Fibroblast of lung (primary cell): Measurements from ENCODE around the gene MYLK. TPM values are rescaled to one million over a fixed set of nuclear protein-coding genes. Genes with fewer than 3 reads are reported as not detected.

Experiments
- DNase-seq, 2 donors: peaks; one replicate each; pipeline versions ENCODE4 v3.0.0 to v3.0.0-alpha.2; 2010; ENCODE audit warnings: low read depth in 2 of 2
- H2AFZ ChIP-seq: 2 replicates; pipeline ENCODE4 v1.5.1; 2012; ENCODE audit warnings: low read length, control low read depth, inconsistent platforms
- H3K27ac ChIP-seq: 2 replicates; pipeline ENCODE4 v1.5.1; 2011; ENCODE audit warnings: low read length, control low read depth; ENCODE audit not compliant: insufficient read depth
- H3K27me3 ChIP-seq: 2 replicates; pipeline ENCODE4 v1.5.1; 2011; ENCODE audit warnings: mild to moderate bottlenecking, low read length; ENCODE audit not compliant: control insufficient read depth, insufficient read depth
- H3K36me3 ChIP-seq: 2 replicates; pipeline ENCODE4 v1.5.1; 2011; ENCODE audit warnings: low read length; ENCODE audit not compliant: control insufficient read depth, insufficient read depth
- H3K4me1 ChIP-seq: 2 replicates; pipeline ENCODE4 v1.5.1; 2011; ENCODE audit warnings: low read length; ENCODE audit not compliant: control insufficient read depth, insufficient read depth; ENCODE audit errors: extremely low read depth
- H3K4me2 ChIP-seq: 2 replicates; pipeline ENCODE4 v1.5.1; 2011; ENCODE audit warnings: low read length, control low read depth; ENCODE audit not compliant: insufficient read depth; ENCODE audit errors: extremely low read depth
- H3K4me3 ChIP-seq, 4 experiments: fragments of 200-600 bp in 1 of 4; sonication (generic) in 1 of 4; replicated peaks in 1 of 4; 2 replicates each; pipeline ENCODE4 v1.5.1; 2011 to 2016; ENCODE audit warnings: low read length in 4 of 4, low read depth in 3 of 4, mild to moderate bottlenecking in 3 of 4, control low read depth in 2 of 4, inconsistent platforms in 1 of 4, mixed read lengths in 1 of 4; ENCODE audit not compliant: insufficient read depth in 1 of 4; ENCODE audit errors: control extremely low read depth in 1 of 4
- H3K79me2 ChIP-seq: 2 replicates; pipeline ENCODE4 v1.5.1; 2012; ENCODE audit warnings: mild to moderate bottlenecking, low read length, inconsistent platforms; ENCODE audit not compliant: control insufficient read depth, insufficient read depth
- H3K9ac ChIP-seq: 2 replicates; pipeline ENCODE4 v1.5.1; 2011; ENCODE audit warnings: mild to moderate bottlenecking, low read length, control low read depth; ENCODE audit not compliant: insufficient read depth
- H3K9me3 ChIP-seq: 2 replicates; pipeline ENCODE4 v1.5.1; 2012; ENCODE audit warnings: low read depth, low read length; ENCODE audit not compliant: control insufficient read depth, insufficient read depth
- H4K20me1 ChIP-seq: 2 replicates; pipeline ENCODE4 v1.5.1; 2011; ENCODE audit warnings: low read length; ENCODE audit not compliant: control insufficient read depth, insufficient read depth; ENCODE audit errors: extremely low read depth
- EZH2 ChIP-seq: IDR thresholded peaks from 2 replicates; pipeline ENCODE4 v1.5.1; 2012; ENCODE audit warnings: low read length, control low read depth, mild to moderate bottlenecking; ENCODE audit errors: missing control alignments
- polyA plus RNA-seq, 2 donors: library from polyadenylated mRNA; depleted of rRNA in 1 of 2; stranded (reverse) in 1 of 2; unstranded in 1 of 2; fragments of >200 nt; gene quantifications; 2 replicates each; pipeline ENCODE4 v1.2.1, GENCODE V29; 2011 to 2012; ENCODE audit warnings: missing spikeins in 1 of 2
- total RNA-seq: library from RNA; depleted of rRNA; stranded (reverse); fragments of >200 nt; gene quantifications from 2 replicates; pipeline ENCODE4 v1.2.1, GENCODE V29; 2014
- TF ChIP-seq, protein P1 (sequence below), 2 donors: IDR thresholded peaks in 1 of 2; conservative IDR thresholded peaks in 1 of 2; 1 replicate in 1 of 2; 2 replicates in 1 of 2; pipeline ENCODE4 v1.5.1; 2011 to 2012; ENCODE audit warnings: low read length in 2 of 2, control low read depth in 1 of 2, inconsistent platforms in 1 of 2, low read depth in 1 of 2, mild to moderate bottlenecking in 1 of 2

MYLK gene
- total and polyA plus RNA-seq, 2 donors (not counting 1 experiment from before 2014, with no cell fraction given) = 918 to 941 TPM

DNA sequence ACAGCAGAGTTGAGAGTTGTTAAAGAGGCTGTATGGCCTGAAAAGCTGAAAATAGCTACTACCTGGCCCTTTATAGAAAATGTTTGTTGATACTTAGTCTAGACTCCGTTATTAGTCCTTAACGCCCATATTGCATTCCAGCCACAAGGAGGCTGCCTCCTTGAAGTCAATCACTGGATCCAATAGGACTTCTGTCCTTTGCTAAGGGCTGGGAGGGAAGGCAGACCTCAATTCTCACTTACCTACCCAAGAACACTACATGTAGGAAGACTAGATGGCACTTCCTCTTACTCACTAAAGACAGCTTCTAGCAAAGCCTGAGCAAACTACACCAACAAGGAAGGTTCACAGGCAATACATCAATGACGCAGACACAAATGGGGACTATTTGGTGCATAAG, 159.8 kb downstream of the MYLK start:
- no peak overlapping the region for H3K9ac ChIP-seq
- DNase-seq = peak; percentile 49 to 56
- no peaks in the 10 kb centered on the region for H3K9me3 ChIP-seq
- H3K4me1 ChIP-seq = peaks cover 32% of the 10 kb centered on the region
- no peak overlapping the region for H3K4me2 ChIP-seq
- H3K79me2 ChIP-seq = no peaks in the 10 kb centered on the region
- no peak overlapping the region for H2AFZ ChIP-seq
- no peaks in the 10 kb centered on the region for H3K27me3 ChIP-seq
- H3K4me3 ChIP-seq = no peak overlapping the region
- no peaks in the 10 kb centered on the region for H4K20me1 ChIP-seq
- H3K27ac ChIP-seq = no peak overlapping the region
- TF ChIP-seq EZH2 = no peak
- TF ChIP-seq, protein P1, sequence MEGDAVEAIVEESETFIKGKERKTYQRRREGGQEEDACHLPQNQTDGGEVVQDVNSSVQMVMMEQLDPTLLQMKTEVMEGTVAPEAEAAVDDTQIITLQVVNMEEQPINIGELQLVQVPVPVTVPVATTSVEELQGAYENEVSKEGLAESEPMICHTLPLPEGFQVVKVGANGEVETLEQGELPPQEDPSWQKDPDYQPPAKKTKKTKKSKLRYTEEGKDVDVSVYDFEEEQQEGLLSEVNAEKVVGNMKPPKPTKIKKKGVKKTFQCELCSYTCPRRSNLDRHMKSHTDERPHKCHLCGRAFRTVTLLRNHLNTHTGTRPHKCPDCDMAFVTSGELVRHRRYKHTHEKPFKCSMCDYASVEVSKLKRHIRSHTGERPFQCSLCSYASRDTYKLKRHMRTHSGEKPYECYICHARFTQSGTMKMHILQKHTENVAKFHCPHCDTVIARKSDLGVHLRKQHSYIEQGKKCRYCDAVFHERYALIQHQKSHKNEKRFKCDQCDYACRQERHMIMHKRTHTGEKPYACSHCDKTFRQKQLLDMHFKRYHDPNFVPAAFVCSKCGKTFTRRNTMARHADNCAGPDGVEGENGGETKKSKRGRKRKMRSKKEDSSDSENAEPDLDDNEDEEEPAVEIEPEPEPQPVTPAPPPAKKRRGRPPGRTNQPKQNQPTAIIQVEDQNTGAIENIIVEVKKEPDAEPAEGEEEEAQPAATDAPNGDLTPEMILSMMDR (conservative IDR thresholded peaks at IDR 0.05 in 1 of 2, IDR thresholded peaks at IDR 0.05 in 1 of 2; ENCODE audit: low read depth in 1 of 2, low read length in 2 of 2) = peak; percentile 48 to 54
- peaks cover 12% of the 10 kb centered on the region for H3K36me3 ChIP-seq

DNA sequence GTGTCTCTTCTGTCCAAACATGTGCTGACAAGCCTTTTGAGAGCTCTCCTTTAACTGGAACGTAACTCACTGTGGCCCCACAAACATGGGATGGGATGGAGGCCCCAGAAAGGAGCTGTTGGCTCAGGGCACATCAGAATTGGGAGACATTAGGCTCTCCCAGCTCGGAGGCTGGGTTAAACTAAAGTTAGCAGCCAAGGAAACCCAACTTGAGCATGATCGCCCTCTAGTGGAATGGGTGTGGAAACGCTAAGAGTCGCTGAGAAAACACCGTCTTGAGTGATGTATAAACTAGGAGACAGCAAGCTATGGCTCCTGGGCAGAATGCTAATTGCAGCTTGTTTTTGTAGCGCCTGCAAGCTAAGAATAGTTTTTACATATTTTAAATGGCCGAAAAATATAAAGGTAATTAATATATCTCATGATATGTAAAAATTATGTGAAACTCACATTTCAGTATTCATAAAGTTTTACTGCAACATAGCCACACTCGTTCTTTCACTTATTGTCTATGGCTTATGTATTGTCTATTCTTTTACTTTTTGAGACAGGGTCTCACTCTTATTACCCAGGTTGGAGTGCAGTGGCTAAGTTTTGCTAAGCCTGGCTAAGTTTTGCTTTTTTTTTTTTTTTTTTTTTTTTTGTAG, 160.5 kb downstream of the MYLK start:
- Histone ChIP-seq H3K79me2 (no peaks in the 10 kb centered on the region), H3K36me3 (peaks cover 12% of the 10 kb centered on the region), H3K4me1 (peaks cover 35% of the 10 kb centered on the region), H3K4me3 (no peak overlapping the region), H3K9me3 (no peaks in the 10 kb centered on the region), H3K27me3 (no peaks in the 10 kb centered on the region), H3K9ac (no peak overlapping the region), H3K27ac (no peak overlapping the region), H2AFZ (no peak overlapping the region), H3K4me2 (peak overlapping the region; percentile 10), H4K20me1 (no peaks in the 10 kb centered on the region)
- peak; percentile 69 to 88 for DNase-seq
- TF ChIP-seq EZH2 = no peak
- TF ChIP-seq, protein P1 (conservative IDR thresholded peaks at IDR 0.05 in 1 of 2, IDR thresholded peaks at IDR 0.05 in 1 of 2; ENCODE audit: low read depth in 1 of 2, low read length in 2 of 2) = peak; percentile 83 to 94

DNA sequence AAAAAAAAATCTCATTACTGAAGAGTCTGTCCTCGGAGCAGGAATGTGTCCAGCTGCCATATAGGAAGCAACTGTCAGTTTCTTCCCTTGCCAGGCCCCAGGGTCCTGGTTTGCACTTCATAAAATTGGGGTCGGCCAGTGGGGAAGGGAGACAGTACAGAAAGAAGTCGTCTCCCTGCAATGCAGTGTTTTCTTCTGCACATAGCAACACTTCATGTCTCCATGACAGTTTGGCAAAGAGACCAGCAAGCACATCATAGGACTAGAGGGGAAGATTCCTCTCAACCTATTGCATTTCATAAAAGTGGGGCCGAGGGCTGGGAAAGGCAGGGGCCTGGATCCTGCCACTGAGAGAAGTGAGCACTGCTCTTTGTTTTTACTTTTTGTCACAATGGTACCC, 161.1 kb downstream of the MYLK start:
- no peaks in the 10 kb centered on the region for H3K9me3 ChIP-seq
- TF ChIP-seq, protein P1 (conservative IDR thresholded peaks at IDR 0.05 in 1 of 2, IDR thresholded peaks at IDR 0.05 in 1 of 2; ENCODE audit: low read depth in 1 of 2, low read length in 2 of 2) = no peak
- TF ChIP-seq EZH2 = no peak
- H3K27ac ChIP-seq = no peak overlapping the region
- peaks cover 12% of the 10 kb centered on the region for H3K36me3 ChIP-seq
- H3K9ac ChIP-seq = no peak overlapping the region
- H3K4me2 ChIP-seq = peak overlapping the region; percentile 10
- no peaks in the 10 kb centered on the region for H4K20me1 ChIP-seq
- H3K27me3 ChIP-seq = no peaks in the 10 kb centered on the region
- DNase-seq = no peak
- H3K4me3 ChIP-seq = no peak overlapping the region
- H3K79me2 ChIP-seq = no peaks in the 10 kb centered on the region
- H3K4me1 ChIP-seq = peaks cover 34% of the 10 kb centered on the region
- H2AFZ ChIP-seq = no peak overlapping the region
